Activated naive CD8-positive, alpha-beta T cell treated with anti-CD3 and anti-CD28 coated beads, Interleukin-2, amount 10 ng/mL, durations not matched to agents 7 days and 5 days (primary cell): ENCODE measurements around the gene PCNX3. TPM values are rescaled to one million over a fixed set of nuclear protein-coding genes. Genes with fewer than 3 reads are reported as not detected.
"Not testable (repeated sequence)": the region's sequence is repeated elsewhere in the genome, so short reads cannot be mapped to it uniquely, and the experiment has no call there.

Source experiments
- ATAC-seq: fragments of 150-1000 bp; cut with Tn5 transposase; one replicate; pipeline ENCODE4 v1.10.0; 2021; ENCODE audit warnings: low read depth, moderate library complexity
- POLR2A ChIA-PET: fragments of 350-600 bp; sonication (Branson Sonifier 250); formaldehyde crosslinking; loops from one replicate; lab custom pipeline; 2021; ENCODE audit warnings: antibody characterized with exemption; lab: Charles Lee
- DNase-seq: peaks from one replicate; pipeline ENCODE4 v3.0.0; 2021
- H3K27ac Mint-ChIP-seq: one replicate; pipeline ENCODE4 v1.8.0; 2022; ENCODE audit warnings: mild to moderate bottlenecking, mixed read lengths
- H3K27me3 Mint-ChIP-seq: one replicate; pipeline ENCODE4 v1.8.0; 2022; ENCODE audit warnings: mild to moderate bottlenecking, moderate library complexity, mixed read lengths
- H3K36me3 Mint-ChIP-seq: one replicate; pipeline ENCODE4 v1.8.0; 2021; ENCODE audit warnings: mild to moderate bottlenecking, mixed read lengths
- H3K4me1 Mint-ChIP-seq: one replicate; pipeline ENCODE4 v1.8.0; 2021; ENCODE audit warnings: mixed read lengths
- H3K4me3 Mint-ChIP-seq: one replicate; pipeline ENCODE4 v1.8.0; 2022; ENCODE audit warnings: mild to moderate bottlenecking, moderate library complexity, mixed read lengths
- H3K9me3 Mint-ChIP-seq: one replicate; pipeline ENCODE4 v1.8.0; 2021; ENCODE audit warnings: mixed read lengths
- total RNA-seq, 2 experiments: library from RNA; stranded (reverse); gene quantifications; one replicate each; pipeline ENCODE4 v1.2.3, GENCODE V29; 2021

The PCNX3 gene
- total RNA-seq, 2 experiments from 2014 or later, result 57.2 to 60.2 TPM

DNA sequence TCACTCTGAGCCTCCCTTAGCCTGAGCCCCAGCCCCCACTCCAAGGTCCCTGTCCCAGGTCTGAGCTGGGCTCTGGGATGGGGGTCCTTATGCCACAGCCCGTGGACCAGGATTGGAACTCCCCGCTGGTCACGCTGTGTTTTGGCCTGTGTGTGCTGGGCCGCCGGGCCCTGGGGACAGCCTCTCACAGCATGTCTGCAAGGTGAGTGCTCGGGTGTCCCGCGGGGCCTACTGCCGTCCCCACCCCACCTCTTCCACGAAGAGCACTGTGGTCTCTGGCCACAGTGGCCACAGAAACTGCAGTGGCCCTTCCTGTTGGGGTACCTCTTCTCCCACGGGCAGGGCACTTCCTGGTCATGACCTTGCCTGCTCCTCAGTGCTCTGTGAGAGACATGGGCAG lies 18.9 kb downstream of the PCNX3 start:
- H3K9me3 Mint-ChIP-seq, result no peaks in the 10 kb centered on the region
- peaks cover 7% of the 10 kb centered on the region for H3K36me3 Mint-ChIP-seq
- peak overlapping the region; percentile 73 for H3K27ac Mint-ChIP-seq
- DNase-seq (no peak), ATAC-seq (no peak)
- POLR2A ChIA-PET, result interaction anchor here (4.4 kb wide), 1 partner anchor 19 kb away, joined by 25 read pairs; the partner anchor contains the start of genes MAP3K11 and PCNX3
- peak overlapping the region; percentile 44 for H3K4me3 Mint-ChIP-seq
- no peaks in the 10 kb centered on the region for H3K27me3 Mint-ChIP-seq
- H3K4me1 Mint-ChIP-seq, result peaks cover 21% of the 10 kb centered on the region

DNA sequence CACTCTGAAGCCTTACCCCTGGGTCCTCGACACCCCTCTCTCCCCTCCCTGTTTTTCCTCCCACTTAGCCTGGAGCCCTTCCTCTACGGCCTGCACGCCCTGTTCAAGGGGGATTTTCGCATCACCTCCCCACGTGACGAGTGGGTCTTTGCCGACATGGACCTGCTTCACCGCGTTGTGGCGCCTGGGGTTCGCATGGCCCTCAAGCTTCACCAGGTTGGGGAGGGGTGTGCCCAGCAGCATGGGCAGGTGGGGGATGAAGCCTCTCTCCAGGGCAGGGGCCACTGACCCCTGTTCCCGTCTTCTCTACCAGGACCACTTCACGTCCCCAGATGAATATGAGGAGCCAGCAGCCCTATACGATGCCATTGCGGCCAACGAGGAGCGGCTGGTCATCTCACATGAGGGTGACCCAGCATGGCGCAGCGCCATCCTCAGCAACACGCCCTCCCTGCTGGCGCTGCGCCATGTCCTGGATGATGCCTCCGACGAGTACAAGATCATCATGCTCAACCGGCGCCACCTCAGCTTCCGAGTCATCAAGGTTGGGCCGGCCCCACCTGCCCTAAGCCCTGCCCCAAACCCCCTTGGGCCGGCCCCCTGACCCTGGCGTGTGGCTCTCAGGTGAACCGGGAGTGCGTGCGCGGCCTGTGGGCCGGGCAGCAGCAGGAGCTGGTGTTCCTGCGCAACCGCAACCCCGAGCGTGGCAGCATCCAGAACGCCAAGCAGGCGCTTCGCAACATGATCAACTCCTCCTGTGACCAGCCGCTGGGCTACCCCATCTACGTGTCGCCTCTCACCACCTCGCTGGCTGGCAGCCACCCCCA lies 19.5 kb downstream of the PCNX3 start:
- no peaks in the 10 kb centered on the region for H3K27me3 Mint-ChIP-seq
- ATAC-seq, result no peak

GRCh38 chr11:65636108-65637031 lies 20.8 kb downstream of the PCNX3 start:
- H3K27ac Mint-ChIP-seq, result peak overlapping the region; percentile 76
- POLR2A ChIA-PET, result interaction anchor here (1.3 to 9.3 kb wide), 2 partner anchors 16 to 66 kb away, joined by 3 to 182 read pairs; partner anchors contain the start of gene ZNRD2
- no peak overlapping the region for H3K4me3 Mint-ChIP-seq
- peaks cover 11% of the 10 kb centered on the region for H3K36me3 Mint-ChIP-seq
- peaks cover 31% of the 10 kb centered on the region for H3K4me1 Mint-ChIP-seq
- no peaks in the 10 kb centered on the region for H3K27me3 Mint-ChIP-seq
- ATAC-seq, result no peak
- DNase-seq, result no peak
- no peaks in the 10 kb centered on the region for H3K9me3 Mint-ChIP-seq

More for the DNA sequence above, 19.5 kb downstream of the PCNX3 start:
- H3K4me1 Mint-ChIP-seq, result peaks cover 28% of the 10 kb centered on the region
- peak overlapping the region; percentile 54 for H3K27ac Mint-ChIP-seq
- no peak overlapping the region for H3K4me3 Mint-ChIP-seq
- POLR2A ChIA-PET, result no interaction called here
- no peaks in the 10 kb centered on the region for H3K9me3 Mint-ChIP-seq
- H3K36me3 Mint-ChIP-seq, result peaks cover 7% of the 10 kb centered on the region
- no peak for DNase-seq

DNA sequence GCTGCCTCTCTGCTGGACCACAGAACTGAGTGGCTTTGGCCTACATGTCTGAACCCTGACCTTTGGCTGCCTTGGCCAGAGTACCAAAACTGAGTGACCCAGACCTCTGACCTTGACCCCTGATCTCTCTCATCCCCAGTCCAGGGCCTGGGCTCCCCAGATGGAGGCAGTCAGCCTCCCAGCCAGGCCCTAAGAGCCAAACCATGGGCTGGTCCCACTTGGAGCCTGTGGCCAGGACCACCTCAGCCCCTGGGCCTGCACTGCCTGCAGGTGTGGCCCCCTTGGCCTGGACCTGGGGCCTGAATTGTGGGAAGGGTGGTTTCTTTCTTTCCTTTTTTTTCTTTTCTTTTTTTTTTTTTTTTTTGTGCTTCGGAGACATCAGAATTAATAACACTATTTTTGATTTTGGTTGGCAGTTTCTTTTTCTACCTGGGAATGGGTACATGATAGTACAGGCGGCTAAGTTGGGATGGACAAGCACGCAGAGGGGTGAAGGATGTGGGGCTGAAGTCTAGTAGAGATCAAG lies 21.5 kb downstream of the PCNX3 start:
- POLR2A ChIA-PET, result interaction anchor here (0.6 to 9.3 kb wide), 18 partner anchors 9 to 514 kb away, joined by 3 to 182 read pairs (median 6); partner anchors contain the start of genes FAM89B, MUS81, NEAT1 and PCNX3
- DNase-seq (no peak), ATAC-seq (no peak)
- peak overlapping the region; percentile 92 for H3K4me3 Mint-ChIP-seq
- peak overlapping the region; percentile 76 for H3K27ac Mint-ChIP-seq
- H3K4me1 Mint-ChIP-seq, result peaks cover 36% of the 10 kb centered on the region
- H3K9me3 Mint-ChIP-seq, result no peaks in the 10 kb centered on the region
- peaks cover 16% of the 10 kb centered on the region for H3K36me3 Mint-ChIP-seq
- no peaks in the 10 kb centered on the region for H3K27me3 Mint-ChIP-seq

DNA sequence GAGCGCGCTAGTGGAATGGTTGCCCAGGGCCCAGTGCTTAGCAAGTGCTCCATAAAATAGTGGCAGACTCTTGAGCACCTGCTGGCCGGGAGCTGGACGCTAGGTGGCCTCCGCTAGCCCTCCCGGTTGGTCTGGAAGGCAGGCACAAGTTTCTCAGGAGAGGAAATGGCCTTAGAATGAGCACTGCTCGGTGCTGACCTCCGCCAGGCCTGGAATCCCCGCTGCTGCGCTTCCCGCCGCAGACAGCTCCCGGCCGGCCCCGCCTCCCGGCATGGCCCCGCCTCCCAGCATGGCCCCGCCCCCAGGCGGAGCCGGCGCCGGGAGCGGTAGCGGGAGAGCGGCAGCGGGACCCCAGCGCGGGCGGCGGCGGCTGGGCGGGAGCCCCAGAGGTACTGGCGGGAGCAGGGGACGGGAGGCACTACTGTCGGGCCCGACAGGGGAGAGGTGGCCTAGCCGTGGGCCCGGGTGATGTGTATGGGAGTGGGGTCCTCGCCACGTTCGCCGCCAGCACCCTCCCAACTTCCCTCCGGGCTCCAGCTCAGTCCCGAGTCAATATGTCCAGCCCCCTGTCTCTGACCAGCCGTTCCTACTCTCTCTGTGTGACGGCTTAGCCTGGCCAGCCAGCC lies 22.3 kb downstream of the PCNX3 start, which contains the start of gene SIPA1:
Gene SIPA1 (plus strand): TSS at position 308 of the 626 bp plus-strand sequence. CDS start 2,821 bp downstream, outside the sequence.
- Mint-ChIP-seq H3K4me3 (peak within 1 kb of the TSS; percentile 92), H3K9me3 (no peaks in the 10 kb centered on the region), H3K4me1 (peaks cover 37% of the 10 kb centered on the region), H3K36me3 (peaks cover 16% of the 10 kb centered on the region), H3K27ac (peak within 1 kb of the TSS; percentile 93), H3K27me3 (no peaks in the 10 kb centered on the region)
- DNase-seq (peak; percentile 94), ATAC-seq (peak; percentile 34)
- POLR2A ChIA-PET, result interaction anchor here (0.6 to 9.3 kb wide), 24 partner anchors 10 to 515 kb away, joined by 3 to 182 read pairs (median 4); partner anchors contain the start of genes FAM89B, MUS81, NEAT1 and PCNX3

- Mint-ChIP-seq H3K27ac (peak overlapping the region; percentile 93), H3K36me3 (peaks cover 20% of the 10 kb centered on the region), H3K4me3 (peak overlapping the region; percentile 92), H3K4me1 (peaks cover 42% of the 10 kb centered on the region)
- POLR2A ChIA-PET, result interaction anchor here (0.9 to 9.3 kb wide), 20 partner anchors 11 to 252 kb away, joined by 3 to 182 read pairs (median 6); partner anchors contain the start of genes CCDC85B, EHBP1L1, FAM89B and MAP3K11
- H3K9me3 Mint-ChIP-seq, ATAC-seq, DNase-seq, H3K27me3 Mint-ChIP-seq: not testable (repeated sequence)
Observed at GRCh38 chr11:65639228-65639597, 23.6 kb downstream of the PCNX3 start.

- peak; percentile 49 for ATAC-seq
- Mint-ChIP-seq H3K27me3 (no peaks in the 10 kb centered on the region), H3K4me3 (peak overlapping the region; percentile 92), H3K27ac (peak overlapping the region; percentile 93), H3K36me3 (peaks cover 18% of the 10 kb centered on the region), H3K9me3 (no peaks in the 10 kb centered on the region), H3K4me1 (peaks cover 38% of the 10 kb centered on the region)
- POLR2A ChIA-PET, result interaction anchor here (0.6 to 9.3 kb wide), 21 partner anchors 12 to 261 kb away, joined by 3 to 182 read pairs (median 5); partner anchors contain the start of genes CCDC85B, EHBP1L1, FAM89B and FOSL1
- DNase-seq, result peak; percentile 73
Observed at GRCh38 chr11:65639623-65640482, 24.3 kb downstream of the PCNX3 start.

DNA sequence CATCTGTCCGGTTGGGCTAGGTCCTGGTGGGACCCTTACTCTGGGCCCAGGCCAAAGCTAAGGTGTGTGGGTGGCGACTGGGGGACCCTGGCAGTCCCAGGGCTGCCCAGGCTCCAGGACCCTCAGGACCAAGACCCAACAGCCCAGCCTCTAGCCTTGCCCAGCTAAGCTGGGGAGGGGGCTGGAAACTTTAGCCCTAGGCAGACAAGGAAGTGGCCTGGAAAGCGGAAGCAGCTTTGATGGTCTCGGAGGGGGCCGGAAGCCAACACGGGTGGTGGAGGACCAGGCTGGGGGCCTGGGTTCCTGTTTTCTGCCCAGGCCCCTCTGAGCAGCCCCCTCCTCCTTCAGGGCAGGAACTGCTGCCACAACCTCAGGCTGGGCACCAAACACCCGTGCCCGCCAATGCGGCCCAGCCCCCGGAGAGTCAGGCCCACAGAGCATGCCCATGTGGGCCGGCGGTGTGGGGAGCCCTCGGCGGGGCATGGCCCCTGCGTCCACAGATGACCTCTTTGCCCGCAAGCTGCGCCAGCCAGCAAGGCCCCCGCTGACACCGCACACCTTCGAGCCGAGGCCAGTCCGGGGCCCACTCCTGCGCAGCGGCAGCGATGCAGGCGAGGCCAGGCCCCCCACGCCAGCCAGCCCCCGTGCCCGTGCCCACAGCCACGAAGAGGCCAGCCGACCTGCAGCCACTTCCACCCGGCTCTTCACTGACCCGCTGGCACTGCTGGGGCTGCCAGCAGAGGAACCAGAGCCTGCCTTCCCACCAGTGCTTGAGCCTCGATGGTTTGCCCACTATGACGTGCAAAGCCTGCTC lies 25.1 kb downstream of the PCNX3 start:
- peak; percentile 63 for DNase-seq
- ATAC-seq, result peak; percentile 13
- Mint-ChIP-seq H3K27ac (peak overlapping the region; percentile 93), H3K4me1 (peaks cover 37% of the 10 kb centered on the region), H3K36me3 (peaks cover 20% of the 10 kb centered on the region), H3K4me3 (peak overlapping the region; percentile 92), H3K9me3 (no peaks in the 10 kb centered on the region), H3K27me3 (no peaks in the 10 kb centered on the region)
- POLR2A ChIA-PET, result interaction anchor here (0.6 to 9.3 kb wide), 13 partner anchors 12 to 260 kb away, joined by 3 to 182 read pairs (median 5); partner anchors contain the start of genes EHBP1L1, FAM89B, FOSL1 and MUS81

DNA sequence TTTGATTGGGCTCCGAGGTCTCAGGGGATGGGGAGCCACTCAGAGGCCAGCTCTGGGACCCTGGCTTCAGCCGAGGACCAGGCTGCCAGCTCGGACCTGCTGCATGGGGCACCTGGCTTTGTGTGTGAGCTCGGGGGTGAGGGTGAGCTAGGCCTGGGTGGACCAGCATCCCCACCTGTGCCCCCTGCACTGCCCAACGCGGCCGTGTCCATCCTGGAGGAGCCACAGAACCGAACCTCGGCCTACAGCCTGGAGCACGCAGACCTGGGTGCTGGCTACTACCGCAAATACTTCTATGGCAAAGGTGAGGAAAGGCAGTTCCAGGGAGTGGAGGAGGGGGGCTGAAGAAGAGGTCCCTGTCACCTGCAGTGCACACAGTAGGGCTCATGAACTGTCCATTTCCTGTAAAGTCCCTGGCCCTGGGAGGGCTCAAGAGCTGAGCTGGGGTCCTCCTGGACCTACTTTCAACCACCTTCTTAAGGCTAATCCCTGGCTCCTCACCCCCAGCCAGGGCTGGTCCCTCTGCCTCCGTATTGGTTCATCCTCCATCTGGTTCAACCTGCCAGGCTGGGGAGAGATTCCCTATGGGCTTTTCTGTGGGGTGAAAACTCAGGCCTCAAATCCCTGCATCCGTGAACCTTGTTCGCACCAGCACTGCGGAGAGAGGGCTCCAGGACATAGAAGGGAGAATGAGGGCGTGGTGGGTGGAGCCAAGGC lies 25.9 kb downstream of the PCNX3 start:
- ATAC-seq (no peak), DNase-seq (no peak)
- peaks cover 21% of the 10 kb centered on the region for H3K36me3 Mint-ChIP-seq
- H3K27me3 Mint-ChIP-seq, result no peaks in the 10 kb centered on the region
- peak overlapping the region; percentile 92 for H3K4me3 Mint-ChIP-seq
- peak overlapping the region; percentile 89 for H3K27ac Mint-ChIP-seq
- H3K4me1 Mint-ChIP-seq, result peaks cover 37% of the 10 kb centered on the region
- H3K9me3 Mint-ChIP-seq, result no peaks in the 10 kb centered on the region
- POLR2A ChIA-PET, result interaction anchor here (9.3 kb wide), 1 partner anchor 11 kb away, joined by 182 read pairs; no protein-coding TSS in a partner anchor

- POLR2A ChIA-PET, result interaction anchor here (9.3 kb wide), 1 partner anchor 10 kb away, joined by 182 read pairs; no protein-coding TSS in a partner anchor
- H3K27ac Mint-ChIP-seq, result peak overlapping the region; percentile 89
- H3K36me3 Mint-ChIP-seq, result peaks cover 19% of the 10 kb centered on the region
- no peaks in the 10 kb centered on the region for H3K9me3 Mint-ChIP-seq
- no peak for ATAC-seq
- no peak for DNase-seq
- no peaks in the 10 kb centered on the region for H3K27me3 Mint-ChIP-seq
- peaks cover 37% of the 10 kb centered on the region for H3K4me1 Mint-ChIP-seq
- peak overlapping the region; percentile 92 for H3K4me3 Mint-ChIP-seq
Observed at GRCh38 chr11:65642014-65642671, 26.6 kb downstream of the PCNX3 start.
